ENCODE measurements around the gene KCNJ5.

- TF ChIP-seq, protein P1, sequence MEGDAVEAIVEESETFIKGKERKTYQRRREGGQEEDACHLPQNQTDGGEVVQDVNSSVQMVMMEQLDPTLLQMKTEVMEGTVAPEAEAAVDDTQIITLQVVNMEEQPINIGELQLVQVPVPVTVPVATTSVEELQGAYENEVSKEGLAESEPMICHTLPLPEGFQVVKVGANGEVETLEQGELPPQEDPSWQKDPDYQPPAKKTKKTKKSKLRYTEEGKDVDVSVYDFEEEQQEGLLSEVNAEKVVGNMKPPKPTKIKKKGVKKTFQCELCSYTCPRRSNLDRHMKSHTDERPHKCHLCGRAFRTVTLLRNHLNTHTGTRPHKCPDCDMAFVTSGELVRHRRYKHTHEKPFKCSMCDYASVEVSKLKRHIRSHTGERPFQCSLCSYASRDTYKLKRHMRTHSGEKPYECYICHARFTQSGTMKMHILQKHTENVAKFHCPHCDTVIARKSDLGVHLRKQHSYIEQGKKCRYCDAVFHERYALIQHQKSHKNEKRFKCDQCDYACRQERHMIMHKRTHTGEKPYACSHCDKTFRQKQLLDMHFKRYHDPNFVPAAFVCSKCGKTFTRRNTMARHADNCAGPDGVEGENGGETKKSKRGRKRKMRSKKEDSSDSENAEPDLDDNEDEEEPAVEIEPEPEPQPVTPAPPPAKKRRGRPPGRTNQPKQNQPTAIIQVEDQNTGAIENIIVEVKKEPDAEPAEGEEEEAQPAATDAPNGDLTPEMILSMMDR (IDR thresholded peaks at IDR 0.05; ENCODE audit: low read depth, low read length, poor library complexity, severe bottlenecking): no peak
- TF ChIP-seq EZH2phosphoT487 (IDR thresholded peaks at IDR 0.05; ENCODE audit: borderline replicate concordance, low read length): no peak
These were observed 37.2 kb downstream of the KCNJ5 start for GRCh38 chr11:128928400-128928799.

All from DOHH2 (cell line).